HG02642 (cell line): ENCODE results near the gene APBA3.

Experiments used
- ATAC-seq: cut with Tn5 transposase; IDR thresholded peaks from one replicate; pipeline ENCODE4 v1.9.1; 2021; ENCODE audit warnings: mild to moderate bottlenecking; ENCODE audit not compliant: unreplicated experiment, poor library complexity

The APBA3 gene

DNA sequence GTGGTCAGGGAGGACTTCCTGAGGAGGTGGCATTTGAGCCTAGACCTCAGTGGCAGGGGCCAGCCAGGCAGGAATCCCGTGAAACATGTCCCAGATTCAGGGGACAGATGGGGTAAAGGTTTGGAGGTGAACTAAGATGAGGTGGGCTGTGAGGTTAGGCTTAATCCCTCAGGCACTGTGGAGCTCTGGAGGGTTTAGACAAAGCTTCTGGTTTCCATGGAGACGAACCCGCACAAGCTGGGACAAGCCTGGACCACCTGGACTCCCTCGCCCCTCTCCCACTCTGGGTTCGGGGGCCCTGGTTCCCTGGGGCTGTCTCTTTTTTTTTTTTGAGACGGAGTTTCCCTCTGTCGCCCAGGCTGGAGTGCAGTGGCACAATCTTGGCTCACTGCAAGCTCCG lies 37.6 kb downstream of the APBA3 start:
- no peak for ATAC-seq

DNA sequence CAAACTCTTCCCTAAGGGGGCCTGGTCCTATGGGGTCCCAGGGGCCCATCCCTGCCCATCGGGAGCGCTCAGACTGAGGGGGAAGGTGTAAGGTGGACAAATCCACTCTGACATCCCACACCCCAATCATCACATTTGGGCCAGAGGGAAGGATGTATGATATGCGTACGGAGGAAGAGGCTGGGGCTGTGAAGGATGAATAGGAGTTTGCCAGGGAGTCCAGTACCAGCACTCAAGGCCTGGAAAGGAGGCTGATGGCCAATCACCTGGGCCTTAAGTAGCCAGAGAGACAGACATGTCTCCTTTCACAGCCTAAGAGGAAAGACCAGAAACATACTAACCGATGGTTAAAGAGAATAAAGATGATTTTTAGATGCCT lies 38.4 kb downstream of the APBA3 start:
- ATAC-seq: no peak

DNA sequence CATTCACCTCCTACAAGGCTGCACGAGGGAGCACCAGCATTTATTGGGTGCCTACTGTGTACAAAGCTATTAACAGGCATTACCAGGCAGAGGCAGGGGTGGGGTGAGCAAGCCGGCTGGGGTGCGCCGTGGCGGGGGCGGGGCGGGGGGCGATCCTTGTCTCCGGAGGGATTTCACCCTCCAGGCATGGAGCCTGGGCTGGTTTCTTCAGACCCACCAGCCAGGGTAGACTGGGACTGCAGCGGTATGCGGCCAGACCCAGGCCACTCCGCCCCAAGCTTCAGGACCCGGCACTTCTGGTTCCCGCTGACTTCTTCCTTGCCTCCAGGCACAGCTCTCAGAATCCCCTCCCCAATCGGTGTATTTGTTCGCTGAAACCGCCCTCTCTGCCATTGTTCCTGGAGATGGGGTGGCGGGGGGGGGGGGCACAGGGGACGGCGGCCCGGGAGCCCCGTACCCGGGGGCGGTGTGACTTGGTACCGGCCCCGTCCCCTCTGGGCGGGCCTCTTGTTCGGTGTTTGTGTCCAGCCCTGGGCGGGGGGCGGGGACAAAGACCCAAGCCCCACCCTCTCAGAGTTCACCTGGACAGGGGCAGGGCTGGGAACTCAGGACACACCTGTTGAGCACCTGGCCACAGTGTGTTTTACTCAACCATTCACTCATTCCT lies 38.9 kb downstream of the APBA3 start:
- ATAC-seq: no peak

DNA sequence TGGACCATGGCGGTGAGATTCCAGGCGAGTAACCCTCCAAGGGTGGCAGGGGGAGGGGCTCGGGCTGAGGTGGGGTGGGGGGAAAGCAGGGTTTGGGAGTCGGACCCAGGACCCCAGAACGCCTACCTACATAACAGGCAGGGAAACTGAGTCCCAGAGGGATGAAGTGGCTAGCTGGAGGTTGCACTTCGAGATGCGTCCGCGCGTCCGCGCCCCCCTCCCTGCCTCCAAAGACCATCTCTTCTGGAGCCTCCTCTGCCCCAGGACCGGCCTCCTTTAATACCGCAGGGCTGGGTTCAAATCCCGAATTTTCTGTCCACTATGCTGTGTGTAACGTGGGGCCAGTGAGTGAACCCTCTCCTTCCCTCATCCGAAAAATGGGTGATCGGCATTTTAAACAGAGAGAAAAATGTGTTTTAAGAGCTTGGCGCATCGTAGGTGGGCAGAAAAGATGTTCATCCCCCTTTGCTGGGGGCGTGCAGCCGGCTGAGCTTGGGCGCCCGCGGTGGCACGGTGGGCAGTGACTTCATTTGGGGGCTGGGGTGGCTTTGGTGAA lies 39.5 kb downstream of the APBA3 start:
- ATAC-seq: no peak

DNA sequence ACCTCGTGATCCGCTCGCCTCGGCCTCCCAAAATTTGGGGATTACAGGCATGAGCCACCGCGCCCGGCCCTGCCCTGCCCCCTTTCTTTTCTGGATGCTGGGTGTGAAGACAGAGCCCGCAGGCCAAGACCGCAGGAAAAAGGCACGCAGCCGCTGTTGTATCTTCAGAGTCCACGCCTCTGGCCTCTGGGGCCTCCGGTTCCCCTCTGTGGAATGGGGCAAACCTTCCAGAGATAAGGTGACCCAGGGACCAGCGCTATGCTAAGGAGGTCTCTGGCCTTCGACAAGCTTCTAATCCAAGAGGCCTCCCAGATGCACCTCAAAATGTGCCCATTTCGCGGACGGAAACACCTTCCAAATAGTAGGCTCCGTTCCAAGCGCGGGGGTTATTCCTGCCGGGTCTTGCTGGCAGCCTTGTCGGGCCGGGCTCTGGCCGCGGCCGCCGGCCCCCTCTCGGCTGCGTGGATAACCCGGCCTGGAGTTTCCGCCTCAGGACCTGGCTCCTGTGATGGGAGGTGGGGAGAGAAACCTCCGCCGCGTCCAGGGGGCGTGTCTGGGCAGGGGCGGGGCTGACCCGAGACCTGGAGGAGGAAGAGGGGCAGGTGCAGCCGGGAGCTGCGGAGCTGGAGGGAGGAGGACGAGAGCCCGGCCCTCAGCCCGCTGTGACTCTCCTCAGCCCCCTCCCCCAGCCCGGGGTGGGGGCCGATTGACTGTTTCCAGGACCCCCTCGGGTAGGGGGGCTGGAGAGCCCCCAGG lies 40.2 kb downstream of the APBA3 start:
- no peak for ATAC-seq

DNA sequence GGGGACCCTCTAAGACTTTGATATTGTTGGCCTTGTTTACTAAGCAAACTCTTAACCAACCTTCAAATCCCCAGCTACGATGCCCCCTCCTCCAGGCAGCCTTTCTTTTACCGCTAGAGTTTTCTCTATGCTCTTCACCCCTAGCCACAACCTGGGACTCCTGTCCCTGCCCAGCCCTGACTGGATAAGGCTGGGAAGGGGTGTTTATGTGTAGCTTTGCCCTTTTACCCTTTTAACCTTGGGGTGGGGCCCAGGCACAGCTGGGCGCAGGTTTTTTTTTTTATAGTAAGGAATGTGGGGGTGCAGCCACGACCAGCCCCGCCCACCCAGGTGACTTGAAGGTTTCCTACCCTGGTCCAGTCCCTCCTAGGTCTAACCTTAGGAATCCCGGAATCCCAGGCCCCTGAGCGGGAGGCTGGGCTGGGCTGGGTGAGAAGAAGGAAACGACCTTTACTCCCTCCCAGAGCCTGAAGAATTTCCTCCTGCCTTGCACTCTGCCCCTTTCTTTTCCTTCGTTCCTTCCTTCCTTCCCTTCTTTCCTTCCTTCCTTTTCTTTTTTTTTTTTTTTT lies 41.1 kb downstream of the APBA3 start:
- ATAC-seq: no peak

DNA sequence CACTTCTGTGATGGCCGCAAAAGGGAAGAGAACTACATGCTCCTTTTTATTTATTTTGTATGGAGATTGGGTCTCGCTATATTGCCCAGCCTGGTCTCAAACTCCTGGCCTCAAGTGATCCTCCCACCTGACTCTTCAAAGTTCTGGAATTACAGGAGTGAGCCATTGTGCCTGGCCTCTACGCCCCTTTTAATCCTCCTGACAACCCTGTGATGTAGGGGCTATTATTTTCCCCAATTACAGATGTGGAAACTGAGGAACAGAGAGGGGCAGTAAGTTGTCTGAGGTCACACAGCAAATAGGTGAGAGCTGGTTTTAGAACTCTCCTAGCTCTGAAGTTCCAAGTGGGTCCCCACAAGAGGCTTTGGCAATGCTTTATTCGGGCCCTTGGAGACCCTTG lies 41.6 kb downstream of the APBA3 start:
- ATAC-seq: no peak

DNA sequence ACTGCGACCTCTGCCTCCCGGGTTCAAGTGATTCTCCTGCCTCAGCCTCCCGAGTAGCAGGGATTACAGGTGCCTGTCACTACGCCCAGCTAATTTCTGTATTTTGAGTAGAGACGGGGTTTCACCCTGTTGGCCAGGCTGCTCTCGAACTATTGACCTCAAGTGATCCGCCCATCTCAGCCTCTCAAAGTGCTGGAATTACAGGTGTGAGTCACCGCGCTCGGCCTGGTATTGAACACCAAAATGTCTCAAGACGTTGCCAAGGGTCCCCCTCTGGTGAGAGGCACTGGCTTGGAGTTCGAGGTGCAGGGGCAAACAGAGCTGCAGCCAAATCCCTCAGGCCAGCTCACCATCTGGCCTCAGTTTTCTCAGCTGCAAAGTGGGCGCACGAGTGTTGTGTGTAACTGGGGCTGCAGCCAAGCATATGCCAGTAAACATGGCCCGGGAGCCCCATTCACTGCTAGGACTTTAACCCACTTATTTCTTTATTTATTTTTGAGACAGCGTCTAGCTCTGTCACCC lies 45.3 kb downstream of the APBA3 start:
- ATAC-seq: no peak

DNA sequence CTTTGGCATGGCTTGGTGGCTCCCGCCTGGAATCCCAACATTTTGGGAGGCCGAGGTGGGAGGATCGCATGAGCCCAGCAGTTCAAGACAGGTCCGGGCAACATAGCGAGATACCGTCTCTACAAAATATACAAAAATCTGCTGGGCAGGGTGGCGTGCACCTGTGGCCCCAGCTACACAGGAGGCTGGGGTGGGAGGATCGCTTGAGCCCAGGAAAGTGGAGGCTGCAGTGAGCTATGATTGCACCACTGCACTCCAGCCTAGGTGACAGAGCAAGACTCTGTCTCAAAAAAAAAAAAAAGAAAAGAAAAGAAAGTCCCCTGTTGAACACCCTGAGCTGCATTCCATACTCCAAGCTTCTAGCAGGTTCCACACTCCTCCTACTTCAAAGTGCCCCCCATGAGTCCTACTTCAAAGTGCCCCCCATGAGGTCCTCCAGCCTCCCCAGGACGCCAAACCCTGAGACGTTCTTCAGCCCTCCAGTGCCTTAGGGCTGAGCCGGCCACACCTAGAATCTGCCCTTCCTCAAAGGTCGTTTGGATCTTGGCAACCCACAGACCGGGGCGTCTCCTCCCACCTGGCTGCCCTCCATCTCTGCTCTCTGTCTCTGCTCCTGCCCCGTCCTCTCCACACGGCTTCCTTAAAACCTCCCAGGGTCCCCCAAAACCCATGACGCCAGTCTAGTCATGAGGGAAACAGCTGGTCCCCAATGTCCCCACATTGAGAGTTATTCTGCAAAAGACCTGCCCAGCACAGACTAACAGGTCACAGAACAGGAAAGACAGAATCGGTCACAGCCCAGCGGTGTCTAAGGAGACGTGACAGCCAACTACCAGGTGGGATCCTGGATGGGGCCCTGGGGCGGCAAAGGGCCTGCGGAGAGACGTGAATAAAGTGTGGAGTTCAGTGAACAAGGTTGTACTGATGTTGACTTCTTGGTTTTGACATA lies 48.6 kb downstream of the APBA3 start:
- ATAC-seq: no peak

DNA sequence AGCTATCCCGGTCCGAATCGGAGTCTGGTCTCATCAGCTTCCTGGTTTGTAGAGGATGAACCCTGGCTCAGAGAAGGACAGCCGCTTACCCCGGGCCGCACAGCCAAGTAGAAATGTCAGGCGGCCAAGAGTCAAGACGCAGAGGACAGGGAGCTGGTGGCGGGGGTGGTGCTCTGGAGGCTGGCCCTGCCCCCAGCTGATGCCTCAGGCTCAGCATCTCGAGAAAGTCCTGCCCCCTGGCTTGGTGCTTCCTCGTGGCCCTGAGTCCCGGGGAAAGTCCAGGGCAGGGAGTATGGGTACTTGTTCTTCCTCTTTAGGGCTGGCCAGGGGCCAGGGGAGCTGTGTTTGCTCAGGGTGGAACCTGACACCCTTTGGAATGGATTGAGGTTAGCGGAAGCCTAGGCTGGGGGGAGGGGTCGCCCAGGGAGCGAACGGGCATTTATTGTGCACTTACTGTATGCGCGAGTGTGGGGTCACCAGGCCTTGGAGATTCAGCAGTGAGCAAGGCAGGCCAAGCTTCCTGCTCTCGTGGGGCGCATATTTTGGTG lies 51.2 kb downstream of the APBA3 start:
- ATAC-seq: no peak

DNA sequence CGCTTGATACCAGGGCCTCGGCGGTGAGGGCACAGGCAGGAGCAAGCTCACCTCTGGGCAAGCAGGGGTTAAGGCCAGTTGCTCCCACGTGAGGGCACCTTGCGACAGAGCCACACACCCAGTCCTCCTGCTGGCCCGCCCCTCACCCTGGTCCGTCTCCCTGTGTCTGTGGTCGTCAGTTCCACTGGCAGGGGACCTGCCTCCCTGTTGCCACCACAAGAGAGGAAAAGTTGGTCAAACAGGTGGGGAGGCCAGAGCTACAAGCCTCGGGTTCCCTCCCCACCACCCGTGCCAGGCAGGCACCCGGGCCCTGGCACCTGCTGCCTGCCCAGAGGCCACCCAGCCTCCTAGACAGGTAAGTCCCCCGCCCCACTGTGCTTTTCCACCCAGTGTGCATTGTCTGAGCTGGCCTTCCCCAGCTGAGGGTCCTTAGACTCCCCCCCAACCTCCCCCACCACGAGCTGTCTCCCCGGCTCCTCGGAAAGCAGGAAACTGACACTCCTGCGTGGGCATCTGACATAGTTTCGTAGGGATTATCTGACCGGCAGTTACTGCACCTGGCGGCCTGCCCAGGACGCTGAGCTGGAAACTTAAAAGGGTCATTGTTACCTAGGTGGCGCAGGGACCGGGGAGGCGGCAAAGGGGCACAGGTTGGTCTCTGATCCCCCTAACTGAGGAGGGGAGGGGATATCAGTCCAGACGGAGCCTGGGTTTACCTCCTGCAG lies 53.1 kb downstream of the APBA3 start, which contains the start of gene TJP3:
Gene TJP3 (plus strand): TSS at position 178 of the 725 bp plus-strand sequence. CDS start 20,049 bp downstream, outside the sequence.
- no peak for ATAC-seq

DNA sequence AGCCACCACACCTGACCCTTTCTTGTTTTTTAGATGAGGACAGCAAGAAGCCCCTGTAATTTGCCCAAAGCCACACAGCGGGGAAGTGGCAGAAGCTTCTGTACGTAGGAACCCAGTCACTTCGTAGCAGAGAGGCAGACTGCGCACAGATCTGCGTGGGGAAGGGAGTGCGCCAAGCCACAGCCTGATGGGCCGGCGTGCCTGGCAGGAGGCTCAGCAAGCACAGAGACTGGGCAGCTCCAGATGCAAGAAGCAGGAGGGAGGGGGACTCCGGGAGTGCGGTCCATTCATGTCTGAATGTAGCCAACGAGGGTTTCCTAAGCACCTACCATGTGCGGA lies 53.7 kb downstream of the APBA3 start:
- ATAC-seq: no peak

DNA sequence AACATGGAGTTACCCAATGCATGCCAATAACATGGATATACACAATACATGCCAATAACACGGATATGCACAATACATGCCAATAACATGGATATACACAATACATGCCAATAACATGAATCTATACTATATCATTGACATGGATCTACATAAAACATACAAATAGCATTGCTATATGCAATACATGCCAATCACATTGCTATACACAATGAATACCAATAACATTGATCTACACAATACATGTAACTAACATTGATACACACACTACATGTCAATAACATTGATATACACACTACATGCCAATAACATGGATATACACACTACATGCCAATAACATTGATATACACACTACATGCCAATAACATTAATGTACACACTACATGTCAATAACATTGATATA lies 60.3 kb downstream of the APBA3 start:
- ATAC-seq: no peak
